CD4-positive, alpha-beta memory T cell (primary cell): ENCODE results near the gene VEGFA. TPM values are rescaled to one million over a fixed set of nuclear protein-coding genes. Genes with fewer than 3 reads are reported as not detected.

Experiments used
- CTCF ChIA-PET: fragments of 350-600 bp; sonication (Branson Sonifier 250); formaldehyde crosslinking; loops from one replicate; lab custom pipeline; 2021; ENCODE audit warnings: inconsistent platforms; ENCODE audit not compliant: partially characterized antibody; lab: Charles Lee
- POLR2A ChIA-PET: fragments of 350-600 bp; sonication (Branson Sonifier 250); formaldehyde crosslinking; loops from one replicate; lab custom pipeline; 2021; ENCODE audit not compliant: partially characterized antibody; lab: Charles Lee
- DNase-seq, 5 donors: peaks; one replicate each; pipeline versions ENCODE4 v3.0.0 to v3.0.0-alpha.2; 2020 to 2022; ENCODE audit warnings: mixed read lengths in 1 of 5
- H3K27ac ChIP-seq: one replicate; pipeline ENCODE4 v1.7.0; 2013; ENCODE audit warnings: low read depth, low read length
- H3K27me3 ChIP-seq: 2 replicates; pipeline ENCODE4 v1.7.0; 2013; ENCODE audit warnings: mild to moderate bottlenecking, low read length, moderate library complexity; ENCODE audit not compliant: insufficient read depth
- H3K36me3 ChIP-seq: 2 replicates; pipeline ENCODE4 v1.7.0; 2013; ENCODE audit warnings: mild to moderate bottlenecking, low read length, moderate library complexity; ENCODE audit not compliant: insufficient read depth
- H3K4me1 ChIP-seq: 2 replicates; pipeline ENCODE4 v1.7.0; 2013; ENCODE audit warnings: mild to moderate bottlenecking, low read length, moderate library complexity; ENCODE audit not compliant: insufficient read depth
- H3K4me3 ChIP-seq, 2 donors: one replicate each; pipeline ENCODE4 v1.7.0; 2013; ENCODE audit warnings: low read length in 2 of 2, mild to moderate bottlenecking in 1 of 2
- H3K9me3 ChIP-seq, 2 donors: one replicate each; pipeline ENCODE4 v1.7.0; 2013; ENCODE audit warnings: low read length in 2 of 2, control low read depth in 1 of 2; ENCODE audit not compliant: control insufficient read depth in 1 of 2
- H3K27ac Mint-ChIP-seq, 7 donors: one replicate each; pipeline ENCODE4 v1.8.0; 2020 to 2021; ENCODE audit warnings: mixed read lengths in 7 of 7, mild to moderate bottlenecking in 6 of 7, inconsistent platforms in 3 of 7, moderate library complexity in 3 of 7
- H3K27me3 Mint-ChIP-seq, 2 donors: one replicate each; pipeline ENCODE4 v1.8.0; 2020 to 2021; ENCODE audit warnings: mixed read lengths in 2 of 2
- H3K36me3 Mint-ChIP-seq, 2 donors: one replicate each; pipeline ENCODE4 v1.8.0; 2020 to 2021; ENCODE audit warnings: mixed read lengths in 2 of 2, inconsistent platforms in 1 of 2, mild to moderate bottlenecking in 1 of 2
- H3K4me1 Mint-ChIP-seq, 4 donors: one replicate each; pipeline ENCODE4 v1.8.0; 2020 to 2021; ENCODE audit warnings: mixed read lengths in 4 of 4, mild to moderate bottlenecking in 1 of 4
- H3K4me3 Mint-ChIP-seq, 8 donors: one replicate each; pipeline ENCODE4 v1.8.0; 2020 to 2021; ENCODE audit warnings: mixed read lengths in 8 of 8, mild to moderate bottlenecking in 7 of 8, moderate library complexity in 6 of 8, inconsistent platforms in 3 of 8
- H3K9me3 Mint-ChIP-seq, 8 donors: one replicate each; pipeline ENCODE4 v1.8.0; 2020 to 2021; ENCODE audit warnings: mixed read lengths in 8 of 8, mild to moderate bottlenecking in 5 of 8, inconsistent platforms in 3 of 8, moderate library complexity in 1 of 8
- intact Hi-C: fragments of 100-400 bp; cut with micrococcal nuclease; formaldehyde crosslinking; loops from one replicate; pipeline ENCODE4 v1.15.1; 2023
- polyA plus RNA-seq, 2 donors: library from polyadenylated mRNA; unstranded; fragments of 300-500 nt; fragmentation: Illumina TruSeq; gene quantifications; one replicate each; pipeline ENCODE4 v1.2.3, GENCODE V29; 2021
- total RNA-seq, 2 experiments: library from RNA; stranded (reverse); gene quantifications; one replicate each; pipeline ENCODE4 v1.2.3, GENCODE V29; 2021

The VEGFA gene
- total and polyA plus RNA-seq, 4 experiments from 2014 or later: 0.29 to 1.1 TPM; not detected in 2

GRCh38 chr6:43799551-43800297, 29.7 kb downstream of the VEGFA start:
- CTCF ChIA-PET: no interaction called here
- H3K27me3 ChIP-seq: no peaks in the 10 kb centered on the region
- no peaks in the 10 kb centered on the region for H3K36me3 ChIP-seq
- no peaks in the 10 kb centered on the region for H3K9me3 Mint-ChIP-seq
- no peak overlapping the region for H3K27ac ChIP-seq
- H3K9me3 ChIP-seq: no peaks in the 10 kb centered on the region
- peaks cover 17% of the 10 kb centered on the region for H3K4me1 ChIP-seq
- peak overlapping the region in 3 of 7 donors; percentile 36 to 48 (median 36) for H3K27ac Mint-ChIP-seq
- H3K4me3 Mint-ChIP-seq: no peak overlapping the region
- intact Hi-C loops: no loop called here
- H3K27me3 Mint-ChIP-seq: peaks cover 0 to 3% of the 10 kb centered on the region in 2 donors
- POLR2A ChIA-PET: no interaction called here
- no peaks in the 10 kb centered on the region for H3K36me3 Mint-ChIP-seq
- peaks cover 0 to 5% (median 0%) of the 10 kb centered on the region in 4 donors for H3K4me1 Mint-ChIP-seq
- H3K4me3 ChIP-seq: no peak overlapping the region
- DNase-seq: no peak

GRCh38 chr6:43800298-43800623, 30.2 kb downstream of the VEGFA start:
- Mint-ChIP-seq H3K9me3 (no peaks in the 10 kb centered on the region), H3K36me3 (no peaks in the 10 kb centered on the region), H3K4me1 (peaks cover 0 to 5% (median 0%) of the 10 kb centered on the region in 4 donors), H3K27ac (peak overlapping the region in 1 of 7 donors; percentile 69), H3K27me3 (peaks cover 0 to 3% of the 10 kb centered on the region in 2 donors), H3K4me3 (no peak overlapping the region)
- H3K4me3 ChIP-seq: no peak overlapping the region
- no peak for DNase-seq
- no peaks in the 10 kb centered on the region for H3K27me3 ChIP-seq
- H3K36me3 ChIP-seq: no peaks in the 10 kb centered on the region
- CTCF ChIA-PET: no interaction called here
- intact Hi-C loops: no loop called here
- peaks cover 17% of the 10 kb centered on the region for H3K4me1 ChIP-seq
- H3K27ac ChIP-seq: no peak overlapping the region
- H3K9me3 ChIP-seq: no peaks in the 10 kb centered on the region
- POLR2A ChIA-PET: no interaction called here

GRCh38 chr6:43800746-43801494, 30.9 kb downstream of the VEGFA start:
- Histone ChIP-seq H3K9me3 (no peaks in the 10 kb centered on the region), H3K27me3 (no peaks in the 10 kb centered on the region), H3K27ac (no peak overlapping the region), H3K4me1 (peaks cover 17% of the 10 kb centered on the region), H3K36me3 (no peaks in the 10 kb centered on the region), H3K4me3 (no peak overlapping the region)
- peaks cover 0 to 3% of the 10 kb centered on the region in 2 donors for H3K27me3 Mint-ChIP-seq
- H3K4me3 Mint-ChIP-seq: no peak overlapping the region
- intact Hi-C loops: no loop called here
- H3K36me3 Mint-ChIP-seq: no peaks in the 10 kb centered on the region
- CTCF ChIA-PET: no interaction called here
- H3K27ac Mint-ChIP-seq: peak overlapping the region in 1 of 7 donors; percentile 19
- H3K9me3 Mint-ChIP-seq: no peaks in the 10 kb centered on the region
- H3K4me1 Mint-ChIP-seq: peaks cover 0 to 5% (median 0%) of the 10 kb centered on the region in 4 donors
- POLR2A ChIA-PET: no interaction called here
- no peak for DNase-seq

GRCh38 chr6:43801495-43802181, 31.6 kb downstream of the VEGFA start:
- CTCF ChIA-PET: interaction anchor here (1.0 kb wide), 1 partner anchor 277 kb away, joined by 3 read pairs; no protein-coding TSS in a partner anchor
- intact Hi-C loops: no loop called here
- no peak overlapping the region for H3K27ac ChIP-seq
- H3K9me3 ChIP-seq: no peaks in the 10 kb centered on the region
- H3K27me3 Mint-ChIP-seq: peaks cover 0 to under 1% of the 10 kb centered on the region in 2 donors
- POLR2A ChIA-PET: no interaction called here
- peaks cover 17% of the 10 kb centered on the region for H3K4me1 ChIP-seq
- H3K4me1 Mint-ChIP-seq: peaks cover 0 to 5% (median 0%) of the 10 kb centered on the region in 4 donors
- H3K4me3 Mint-ChIP-seq: no peak overlapping the region
- H3K36me3 ChIP-seq: no peaks in the 10 kb centered on the region
- no peak overlapping the region for H3K4me3 ChIP-seq
- H3K36me3 Mint-ChIP-seq: no peaks in the 10 kb centered on the region
- H3K9me3 Mint-ChIP-seq: no peaks in the 10 kb centered on the region
- H3K27me3 ChIP-seq: no peaks in the 10 kb centered on the region
- no peak overlapping the region for H3K27ac Mint-ChIP-seq
- no peak for DNase-seq

GRCh38 chr6:43803055-43803782, 33.2 kb downstream of the VEGFA start:
- Histone ChIP-seq H3K27me3 (no peaks in the 10 kb centered on the region), H3K9me3 (no peaks in the 10 kb centered on the region), H3K4me3 (no peak overlapping the region), H3K27ac (no peak overlapping the region), H3K36me3 (no peaks in the 10 kb centered on the region), H3K4me1 (peaks cover 17% of the 10 kb centered on the region)
- ChIA-PET CTCF (interaction anchor here (1.0 kb wide), 1 partner anchor 34 kb away, joined by 3 read pairs; no protein-coding TSS in a partner anchor), POLR2A (no interaction called here)
- peaks cover 0 to 2% of the 10 kb centered on the region in 2 donors for H3K27me3 Mint-ChIP-seq
- no peaks in the 10 kb centered on the region for H3K9me3 Mint-ChIP-seq
- no peaks in the 10 kb centered on the region for H3K36me3 Mint-ChIP-seq
- H3K4me1 Mint-ChIP-seq: peaks cover 0 to 5% (median 0%) of the 10 kb centered on the region in 4 donors
- no peak overlapping the region for H3K27ac Mint-ChIP-seq
- DNase-seq: no peak
- intact Hi-C loops: no loop called here
- no peak overlapping the region for H3K4me3 Mint-ChIP-seq

GRCh38 chr6:43803783-43804549, 34.0 kb downstream of the VEGFA start:
- Histone ChIP-seq H3K4me3 (no peak overlapping the region), H3K9me3 (no peaks in the 10 kb centered on the region), H3K27ac (no peak overlapping the region), H3K27me3 (no peaks in the 10 kb centered on the region), H3K4me1 (peaks cover 17% of the 10 kb centered on the region), H3K36me3 (no peaks in the 10 kb centered on the region)
- H3K27me3 Mint-ChIP-seq: peaks cover under 1 to 2% of the 10 kb centered on the region in 2 donors
- no peaks in the 10 kb centered on the region for H3K36me3 Mint-ChIP-seq
- no peak overlapping the region for H3K4me3 Mint-ChIP-seq
- H3K9me3 Mint-ChIP-seq: no peaks in the 10 kb centered on the region
- H3K4me1 Mint-ChIP-seq: peaks cover 0 to 5% (median 0%) of the 10 kb centered on the region in 4 donors
- ChIA-PET CTCF (no interaction called here), POLR2A (no interaction called here)
- DNase-seq: no peak
- no peak overlapping the region for H3K27ac Mint-ChIP-seq
- intact Hi-C loops: no loop called here
